ENCODE results near the gene CROT.
A peak's percentile ranks its signal among the peaks of the same experiment; 100 is the strongest.

The CROT gene

GRCh38 chr7:87416682-87417587 lies 71.5 kb downstream of the CROT start:
- peak; percentile 77 for DNase-seq

- DNase-seq: no peak
These were observed 74.7 kb downstream of the CROT start for GRCh38 chr7:87420173-87420572.

GRCh38 chr7:87424075-87424474 lies 78.6 kb downstream of the CROT start:
- no peak for DNase-seq

- no peak for DNase-seq
These were observed 80.7 kb downstream of the CROT start for GRCh38 chr7:87426160-87426559.

GRCh38 chr7:87427288-87427687 lies 81.8 kb downstream of the CROT start:
- no peak for DNase-seq

GRCh38 chr7:87432536-87432935 lies 87.1 kb downstream of the CROT start:
- DNase-seq: no peak

- DNase-seq: no peak
These were observed 90.1 kb downstream of the CROT start for GRCh38 chr7:87435546-87435945.

- DNase-seq: no peak
These were observed 100.4 kb downstream of the CROT start for GRCh38 chr7:87445897-87446296.

GRCh38 chr7:87447116-87447635 lies 101.7 kb downstream of the CROT start:
- no peak for DNase-seq

GRCh38 chr7:87448388-87448787 lies 102.9 kb downstream of the CROT start:
- no peak for DNase-seq
